Activated CD4-positive, alpha-beta T cell treated with anti-CD3 and anti-CD28 coated beads for 4 hours (primary cell): ENCODE data around the gene SLC5A10.
"Not testable (repeated sequence)": the region's sequence is repeated elsewhere in the genome, so short reads cannot be mapped to it uniquely, and the experiment has no call there.

Experiments used
- DNase-seq, 2 donors: peaks; one replicate each; pipeline ENCODE4 v3.0.0-alpha.2; 2020

The SLC5A10 gene

GRCh38 chr17:18951941-18952842 lies at the start of gene SLC5A10:
Gene SLC5A10, plus strand, starts transcription at chr17:18952165. Its CDS starts 41 bp downstream, at chr17:18952206.
- DNase-seq = no peak

GRCh38 chr17:18904482-18904881 lies 47.5 kb upstream of the SLC5A10 start:
- DNase-seq = no peak

- DNase-seq = no peak
Observed at GRCh38 chr17:18905226-18905625, 46.7 kb upstream of the SLC5A10 start.

- DNase-seq = no peak
Observed at GRCh38 chr17:18910326-18910725, 41.6 kb upstream of the SLC5A10 start.

- no peak for DNase-seq
Observed at GRCh38 chr17:18910881-18911280, 41.1 kb upstream of the SLC5A10 start.

- no peak for DNase-seq
Observed at GRCh38 chr17:18916816-18917500, 35.0 kb upstream of the SLC5A10 start.

DNA sequence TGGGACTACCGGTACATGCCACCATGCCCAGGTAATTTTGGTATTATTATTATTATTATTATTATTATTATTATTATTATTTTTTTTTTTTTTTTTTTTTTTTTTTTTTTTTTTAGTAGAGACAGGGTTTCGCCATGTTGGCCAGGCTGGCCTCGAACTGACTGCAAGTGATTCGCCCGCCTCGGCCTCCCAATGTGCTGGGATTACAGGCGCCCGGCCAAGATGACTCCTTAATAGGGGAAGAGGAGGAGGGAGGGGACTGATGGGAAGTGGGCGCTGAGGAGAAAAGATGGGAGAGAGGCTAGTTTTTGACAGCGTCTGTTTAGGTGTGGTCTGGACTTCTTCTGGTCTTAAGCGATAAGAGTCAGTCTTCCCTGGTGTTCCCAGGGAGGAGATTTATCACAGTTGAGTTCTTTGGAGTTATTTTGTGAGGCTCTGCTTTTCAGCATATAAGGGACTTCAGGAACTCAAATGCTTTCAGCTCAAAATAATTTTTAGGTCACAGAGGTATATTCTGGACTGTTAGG lies 34.4 kb upstream of the SLC5A10 start:
- no peak for DNase-seq

GRCh38 chr17:18919963-18920362 lies 32.0 kb upstream of the SLC5A10 start:
- no peak for DNase-seq

- DNase-seq = no peak
Observed at GRCh38 chr17:18920911-18921441, 31.0 kb upstream of the SLC5A10 start.

GRCh38 chr17:18921485-18921884 lies 30.5 kb upstream of the SLC5A10 start:
- DNase-seq = no peak

DNA sequence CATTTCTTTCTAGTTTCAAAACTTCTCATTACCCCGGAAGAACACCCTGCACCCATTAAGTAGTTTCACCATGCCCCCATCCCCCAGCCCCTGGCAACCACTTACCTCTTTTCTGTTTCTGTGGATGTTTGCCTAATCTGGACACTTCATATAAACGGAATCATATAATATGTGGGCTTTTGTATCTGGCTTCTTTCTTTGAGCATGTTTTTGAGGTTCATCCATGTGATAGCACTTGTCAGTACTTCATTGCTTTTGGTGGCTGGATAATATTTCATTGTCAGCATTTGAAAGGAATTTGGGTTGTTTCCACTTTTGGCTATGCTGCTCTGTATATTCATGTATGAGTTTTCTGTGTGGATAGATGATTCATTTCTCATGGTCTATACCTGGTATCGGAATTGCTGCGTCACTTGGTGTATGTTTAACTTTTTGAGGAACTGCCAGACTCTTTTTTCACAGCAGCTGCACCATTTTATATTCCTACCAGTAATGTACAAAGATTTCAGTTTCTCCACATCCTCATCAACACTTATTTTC lies 30.0 kb upstream of the SLC5A10 start:
- no peak for DNase-seq

DNA sequence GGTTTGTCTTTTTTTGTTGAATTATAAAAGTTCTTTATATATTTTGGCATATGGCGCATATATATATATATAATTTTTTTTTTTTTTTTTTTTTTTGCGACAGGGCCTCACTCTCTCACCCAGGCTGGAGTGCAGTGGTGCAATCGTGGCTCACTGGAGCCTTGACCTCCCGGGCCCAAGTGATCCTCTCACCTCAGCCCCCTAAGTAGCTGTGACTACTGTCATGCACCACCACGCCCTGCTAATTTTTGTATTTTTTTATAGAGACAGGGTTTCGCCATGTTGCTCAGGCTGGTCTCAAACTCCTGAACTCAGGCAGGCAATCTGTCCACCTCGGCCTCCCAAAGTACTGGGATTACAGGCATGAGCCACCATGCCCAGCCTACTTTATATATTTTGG lies 29.4 kb upstream of the SLC5A10 start:
- not testable (repeated sequence) for DNase-seq

DNA sequence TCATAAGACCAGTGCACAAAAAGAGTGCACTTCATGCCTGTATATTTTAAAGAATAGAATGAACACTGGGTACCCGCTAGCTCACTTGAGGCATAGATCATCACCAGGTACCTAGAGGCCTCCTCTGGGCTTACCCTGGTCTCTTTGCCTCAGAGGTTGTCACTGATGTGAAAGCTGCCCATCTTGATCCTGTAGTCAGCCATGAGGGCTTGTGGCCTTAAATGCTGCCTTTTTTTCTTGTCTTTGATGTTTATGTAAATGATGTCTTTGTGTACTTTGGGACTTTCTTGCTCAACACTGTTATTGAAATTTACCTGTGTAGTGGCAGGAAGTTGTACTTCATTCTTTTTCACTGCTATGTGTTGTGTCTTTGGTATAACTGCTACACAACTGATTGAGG lies 26.8 kb upstream of the SLC5A10 start:
- DNase-seq = no peak

GRCh38 chr17:18928628-18929125 lies 23.3 kb upstream of the SLC5A10 start:
- no peak for DNase-seq

DNA sequence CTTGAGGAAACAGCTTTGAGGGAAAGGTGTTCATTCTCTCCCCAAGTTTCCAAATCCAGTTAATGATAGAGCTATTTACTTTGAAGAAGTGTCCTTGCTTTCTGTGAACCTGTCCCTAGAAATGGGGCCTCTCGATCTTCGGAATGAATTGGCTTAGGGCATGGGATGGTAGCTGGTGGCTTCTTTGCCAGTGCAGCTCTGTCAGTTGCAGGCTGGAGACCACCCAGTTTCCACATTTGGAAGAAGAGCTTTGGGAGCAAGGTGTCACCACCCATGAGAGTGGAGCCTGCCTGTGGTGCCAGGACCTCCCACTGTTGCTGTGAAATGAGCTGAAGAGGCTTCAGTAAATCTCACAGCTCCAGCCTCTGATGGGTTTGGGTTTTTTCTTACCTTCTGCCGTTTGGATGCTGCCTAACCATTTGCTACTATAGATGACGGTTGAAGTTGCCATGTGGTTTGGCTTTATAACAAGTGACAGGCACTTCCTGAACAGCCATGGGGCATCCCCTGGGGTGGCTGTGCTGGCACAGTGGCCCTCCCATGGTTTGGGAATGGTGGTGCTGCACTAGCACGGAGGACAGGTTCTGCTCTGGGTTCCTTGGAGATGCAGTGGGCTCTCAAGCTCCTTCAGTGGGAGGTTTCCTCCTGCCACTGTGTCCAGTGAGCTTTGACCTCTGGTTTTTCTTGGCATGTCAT lies 19.5 kb upstream of the SLC5A10 start:
- DNase-seq = no peak

DNA sequence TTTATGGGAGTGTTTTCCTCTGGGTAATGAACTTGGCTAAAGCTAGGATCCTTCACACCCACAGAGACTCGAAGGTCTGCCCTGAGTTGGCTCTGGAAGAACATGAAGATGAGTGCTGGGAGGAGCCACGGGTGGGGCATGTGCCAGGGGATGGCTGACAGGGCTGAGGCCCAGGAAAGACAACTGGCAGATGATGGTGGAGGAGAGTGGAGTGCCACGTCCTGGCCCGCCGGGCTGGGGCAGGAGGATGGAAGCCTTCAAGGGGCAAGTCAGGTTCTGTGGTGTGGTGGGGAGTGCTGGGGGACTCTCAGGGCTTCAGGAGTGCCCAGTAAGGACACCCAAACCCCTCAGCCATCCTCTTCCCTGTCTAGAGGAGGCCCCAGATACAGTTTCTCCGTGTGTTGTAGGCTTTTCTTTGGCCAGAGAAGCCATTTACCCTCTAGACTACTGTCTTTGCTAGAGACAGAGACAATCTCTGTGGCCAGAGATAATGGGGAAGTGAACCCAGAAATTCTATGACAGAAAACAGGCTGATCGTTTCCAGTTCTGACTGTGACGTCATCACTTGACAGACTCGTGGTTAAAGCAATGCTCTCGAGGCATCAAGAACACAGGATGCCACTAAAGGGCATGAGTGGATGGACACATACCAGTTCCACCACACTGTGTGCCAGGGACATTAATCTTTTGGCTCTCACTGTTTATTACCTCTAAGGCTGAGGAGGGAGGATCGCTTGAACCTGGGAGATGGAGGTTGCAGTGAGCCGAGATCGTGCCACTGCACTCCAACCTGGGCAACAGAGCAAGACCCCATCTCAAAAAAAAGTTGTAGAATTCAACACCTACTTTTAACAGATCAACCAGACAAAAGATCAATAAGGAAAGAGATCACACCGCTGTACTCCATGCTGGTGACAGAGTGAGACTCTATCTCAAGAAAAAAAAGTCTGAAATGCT lies 18.6 kb upstream of the SLC5A10 start:
- no peak for DNase-seq

DNA sequence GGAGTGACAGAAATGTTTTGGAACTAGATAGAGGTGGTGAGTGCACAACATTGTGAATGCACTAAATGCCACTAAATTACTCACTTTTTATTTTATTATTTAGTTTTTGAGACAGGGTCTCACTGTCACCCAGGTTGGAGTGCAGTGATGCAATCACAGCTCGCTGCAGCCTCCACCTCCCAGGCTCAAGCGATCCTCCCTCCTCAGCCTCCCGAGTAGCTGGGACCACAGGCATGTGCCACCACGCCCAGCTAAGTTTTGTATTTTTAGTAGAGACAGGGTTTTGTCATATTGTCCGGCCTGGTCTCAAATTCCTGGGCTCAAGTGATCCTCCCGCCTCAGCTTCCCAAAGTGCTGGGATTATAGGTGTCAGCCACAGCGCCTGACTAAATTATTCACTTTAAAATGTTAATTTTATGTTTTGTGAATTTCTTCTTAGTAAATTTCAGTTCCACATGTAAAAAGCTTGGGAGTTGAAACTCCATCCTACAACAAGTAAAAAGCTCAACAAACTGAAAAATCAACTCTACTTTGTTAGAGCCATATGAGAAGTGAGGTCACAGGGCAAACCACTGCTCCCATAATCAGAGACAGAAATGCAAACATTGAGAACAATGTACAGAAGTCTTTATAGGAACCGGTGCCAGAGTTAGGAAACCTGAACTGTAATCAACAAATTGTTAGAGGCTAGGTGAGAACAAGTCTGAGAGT lies 13.8 kb upstream of the SLC5A10 start:
- no peak for DNase-seq

- DNase-seq = no peak
Observed at GRCh38 chr17:18938692-18939023, 13.3 kb upstream of the SLC5A10 start.

DNA sequence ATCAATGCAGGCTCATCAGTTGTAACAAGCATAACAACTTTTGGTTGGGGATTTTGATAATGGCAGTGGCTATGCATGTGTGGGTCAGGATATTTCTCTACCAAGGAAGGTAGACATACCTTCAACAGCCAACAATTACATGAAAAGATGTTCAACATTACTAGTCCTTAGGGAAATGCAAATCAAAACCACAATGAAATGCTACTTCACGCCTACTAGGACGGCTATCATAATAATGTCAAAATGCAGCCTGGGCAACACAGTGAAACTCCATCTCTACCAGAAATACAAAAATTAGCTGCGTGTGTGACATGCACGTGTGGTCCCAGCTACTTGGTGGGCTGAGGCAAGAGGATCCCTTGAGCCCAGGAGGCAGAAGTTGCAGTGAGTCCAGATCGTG lies 7.3 kb upstream of the SLC5A10 start:
- DNase-seq = no peak

GRCh38 chr17:18946536-18946935 lies 5.4 kb upstream of the SLC5A10 start:
- DNase-seq = no peak

- no peak for DNase-seq
Observed at GRCh38 chr17:18947866-18948265, 4.1 kb upstream of the SLC5A10 start.
